ENCODE data around the gene HPS1. TPM values are rescaled to one million over a fixed set of nuclear protein-coding genes. Genes with fewer than 3 reads are reported as not detected.

Gene HPS1
- total and polyA plus RNA-seq, 2 donors (not counting 3 experiments of a cell fraction or from before 2014, with no cell fraction given): 60.7 to 67.5 TPM

DNA sequence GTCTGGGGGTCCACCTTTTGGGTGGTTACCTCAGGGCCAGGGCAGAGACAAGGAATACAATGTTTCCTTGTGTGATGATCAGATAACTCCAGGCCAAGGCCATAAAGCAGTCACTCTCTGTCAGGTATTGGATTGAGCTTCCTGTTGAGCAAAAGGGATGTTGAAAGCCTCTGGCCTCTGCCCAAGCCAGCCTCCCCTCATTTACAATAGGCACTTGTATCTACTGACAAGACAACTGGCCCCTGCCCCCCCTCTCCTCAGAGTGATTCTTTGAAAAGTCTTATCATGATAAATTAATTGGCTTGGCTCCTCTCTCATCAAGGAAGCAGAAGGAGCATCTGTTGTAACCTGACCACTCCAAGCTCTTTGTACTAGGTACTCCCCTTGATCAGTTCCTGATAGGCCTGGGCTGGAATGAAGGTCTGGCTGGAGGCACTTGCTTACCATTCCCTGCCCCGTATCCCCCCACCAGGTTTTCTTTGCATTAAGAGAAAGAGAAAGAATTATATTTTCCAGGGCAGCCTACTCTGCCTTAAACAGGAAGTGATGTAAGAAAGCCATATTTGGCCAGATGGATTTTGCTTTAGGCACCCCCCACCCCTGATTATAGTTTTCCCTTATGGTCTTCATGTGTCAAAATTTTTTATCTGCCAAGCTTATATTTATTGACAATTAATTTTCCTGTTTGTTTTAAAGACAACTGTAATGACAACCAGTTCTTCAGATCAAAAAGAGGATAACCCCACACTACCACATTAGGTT is 42.1 kb upstream of the HPS1 start:
- BruUV-seq (replicated peaks): no TSS peak
- FAIRE-seq: no peak
- intact Hi-C loops (cut with micrococcal nuclease): no loop called here

DNA sequence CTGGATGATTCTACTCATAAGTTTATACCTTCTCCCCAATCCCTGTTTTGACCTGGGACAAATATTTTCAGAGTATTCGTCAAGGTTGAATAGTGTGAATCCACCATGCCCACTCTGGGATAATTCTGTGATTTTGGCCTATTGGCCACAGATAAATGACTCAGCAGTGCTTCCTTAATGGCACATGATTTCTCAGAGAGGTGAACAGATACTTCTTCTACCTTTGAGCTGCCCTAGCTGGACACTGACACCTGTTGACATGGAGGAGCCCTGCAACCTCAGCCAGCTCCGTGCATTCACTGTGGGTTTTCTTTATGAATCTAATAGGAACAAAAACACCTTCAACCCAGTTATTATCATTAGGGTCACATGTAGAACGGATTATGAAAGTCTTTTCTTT is 40.9 kb upstream of the HPS1 start:
- intact Hi-C loops (cut with micrococcal nuclease) (no loop called here), dilution Hi-C loops (cut with MboI; ENCODE audit: extremely low pct_ligation_motif_present, low sequenced_read_pairs) (no loop called here)
- CTCF ChIA-PET: interaction anchor here (0.9 kb wide), 1 partner anchor 23 kb away, joined by 3 read pairs; no protein-coding TSS in a partner anchor
- Histone ChIP-seq H3K79me2 (ENCODE audit: control insufficient read depth, insufficient read depth, low read length) (no peaks in the 10 kb centered on the region), H3K4me3 (replicated peaks in 1 of 3; ENCODE audit: insufficient read depth in 1 of 3, low read depth in 1 of 3, low read length in 3 of 3) (no peak overlapping the region), H2AFZ (ENCODE audit: low read depth, low read length) (no peak overlapping the region), H3K9ac (replicated peaks; ENCODE audit: extremely low read depth, insufficient read depth, low read length) (no peak overlapping the region), H3K36me3 (ENCODE audit: control insufficient read depth in 2 of 2, extremely low read depth in 1 of 2, insufficient read depth in 2 of 2, low read length in 2 of 2) (no peaks in the 10 kb centered on the region), H3K27me3 (ENCODE audit: control insufficient read depth in 2 of 2, insufficient read depth in 2 of 2, low read length in 2 of 2) (no peaks in the 10 kb centered on the region), H3K9me1 (replicated peaks; ENCODE audit: control insufficient read depth, extremely low read depth, insufficient read depth, low read length) (no peaks in the 10 kb centered on the region), H3K27ac (ENCODE audit: insufficient read depth, low read depth, low read length) (no peak overlapping the region), H3K9me3 (replicated peaks; ENCODE audit: control insufficient read depth, insufficient read depth, low read length) (no peaks in the 10 kb centered on the region), H3K4me1 (ENCODE audit: control insufficient read depth, extremely low read depth, insufficient read depth, low read length) (no peaks in the 10 kb centered on the region), H4K20me1 (replicated peaks; ENCODE audit: control insufficient read depth, extremely low read depth, insufficient read depth, low read length) (no peaks in the 10 kb centered on the region), H3K4me2 (ENCODE audit: insufficient read depth, low read length) (no peak overlapping the region)
- no TSS peak for BruUV-seq (replicated peaks)
- no peak for TF ChIP-seq JUN (IDR thresholded peaks at IDR 0.05; ENCODE audit: borderline replicate concordance, insufficient read depth, insufficient read length, low read depth)
- TF ChIP-seq, protein P1, sequence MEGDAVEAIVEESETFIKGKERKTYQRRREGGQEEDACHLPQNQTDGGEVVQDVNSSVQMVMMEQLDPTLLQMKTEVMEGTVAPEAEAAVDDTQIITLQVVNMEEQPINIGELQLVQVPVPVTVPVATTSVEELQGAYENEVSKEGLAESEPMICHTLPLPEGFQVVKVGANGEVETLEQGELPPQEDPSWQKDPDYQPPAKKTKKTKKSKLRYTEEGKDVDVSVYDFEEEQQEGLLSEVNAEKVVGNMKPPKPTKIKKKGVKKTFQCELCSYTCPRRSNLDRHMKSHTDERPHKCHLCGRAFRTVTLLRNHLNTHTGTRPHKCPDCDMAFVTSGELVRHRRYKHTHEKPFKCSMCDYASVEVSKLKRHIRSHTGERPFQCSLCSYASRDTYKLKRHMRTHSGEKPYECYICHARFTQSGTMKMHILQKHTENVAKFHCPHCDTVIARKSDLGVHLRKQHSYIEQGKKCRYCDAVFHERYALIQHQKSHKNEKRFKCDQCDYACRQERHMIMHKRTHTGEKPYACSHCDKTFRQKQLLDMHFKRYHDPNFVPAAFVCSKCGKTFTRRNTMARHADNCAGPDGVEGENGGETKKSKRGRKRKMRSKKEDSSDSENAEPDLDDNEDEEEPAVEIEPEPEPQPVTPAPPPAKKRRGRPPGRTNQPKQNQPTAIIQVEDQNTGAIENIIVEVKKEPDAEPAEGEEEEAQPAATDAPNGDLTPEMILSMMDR (IDR thresholded peaks at IDR 0.05; ENCODE audit: extremely low read depth in 1 of 2, insufficient read depth in 1 of 2, low read depth in 1 of 2, low read length in 2 of 2): no peak
- TF ChIP-seq POLR2AphosphoS5 (IDR thresholded peaks at IDR 0.05; ENCODE audit: insufficient read depth, low read depth, low read length): no peak
- TF ChIP-seq POLR2A (IDR thresholded peaks at IDR 0.05; ENCODE audit: low read depth, low read length): no peak
- TF ChIP-seq EZH2 (IDR thresholded peaks at IDR 0.05; ENCODE audit: borderline replicate concordance, low read depth, low read length, severe bottlenecking): no peak
- TF ChIP-seq FOS (IDR thresholded peaks at IDR 0.05; ENCODE audit: borderline replicate concordance, insufficient read depth, low read length): no peak
- TF ChIP-seq, protein P2, sequence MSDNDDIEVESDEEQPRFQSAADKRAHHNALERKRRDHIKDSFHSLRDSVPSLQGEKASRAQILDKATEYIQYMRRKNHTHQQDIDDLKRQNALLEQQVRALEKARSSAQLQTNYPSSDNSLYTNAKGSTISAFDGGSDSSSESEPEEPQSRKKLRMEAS (IDR thresholded peaks at IDR 0.05; ENCODE audit: insufficient read depth, insufficient read length): no peak
- no peak for FAIRE-seq
- POLR2A ChIA-PET: no interaction called here
- DNase-seq (ENCODE audit: low read depth, low spot score): no peak

More for the DNA sequence above, 42.1 kb upstream of the HPS1 start:
- Histone ChIP-seq H3K27ac (ENCODE audit: insufficient read depth, low read depth, low read length) (no peak overlapping the region), H3K27me3 (ENCODE audit: control insufficient read depth in 2 of 2, insufficient read depth in 2 of 2, low read length in 2 of 2) (no peaks in the 10 kb centered on the region), H4K20me1 (replicated peaks; ENCODE audit: control insufficient read depth, extremely low read depth, insufficient read depth, low read length) (no peaks in the 10 kb centered on the region), H3K4me2 (ENCODE audit: insufficient read depth, low read length) (no peak overlapping the region), H3K4me1 (ENCODE audit: control insufficient read depth, extremely low read depth, insufficient read depth, low read length) (no peaks in the 10 kb centered on the region), H2AFZ (ENCODE audit: low read depth, low read length) (no peak overlapping the region), H3K9ac (replicated peaks; ENCODE audit: extremely low read depth, insufficient read depth, low read length) (no peak overlapping the region), H3K79me2 (ENCODE audit: control insufficient read depth, insufficient read depth, low read length) (no peaks in the 10 kb centered on the region), H3K4me3 (replicated peaks in 1 of 3; ENCODE audit: insufficient read depth in 1 of 3, low read depth in 1 of 3, low read length in 3 of 3) (no peak overlapping the region), H3K9me3 (replicated peaks; ENCODE audit: control insufficient read depth, insufficient read depth, low read length) (no peaks in the 10 kb centered on the region), H3K9me1 (replicated peaks; ENCODE audit: control insufficient read depth, extremely low read depth, insufficient read depth, low read length) (no peaks in the 10 kb centered on the region), H3K36me3 (ENCODE audit: control insufficient read depth in 2 of 2, extremely low read depth in 1 of 2, insufficient read depth in 2 of 2, low read length in 2 of 2) (no peaks in the 10 kb centered on the region)
- no peak for TF ChIP-seq POLR2A (IDR thresholded peaks at IDR 0.05; ENCODE audit: low read depth, low read length)
- no peak for TF ChIP-seq FOS (IDR thresholded peaks at IDR 0.05; ENCODE audit: borderline replicate concordance, insufficient read depth, low read length)
- no peak for TF ChIP-seq GATA2 (IDR thresholded peaks at IDR 0.05; ENCODE audit: insufficient read depth, insufficient read length, low read depth, low read length)
- no peak for TF ChIP-seq POLR2AphosphoS5 (IDR thresholded peaks at IDR 0.05; ENCODE audit: insufficient read depth, low read depth, low read length)
- no peak for TF ChIP-seq MYC (IDR thresholded peaks at IDR 0.05; ENCODE audit: low read depth, low read length)
- dilution Hi-C loops (cut with MboI; ENCODE audit: extremely low pct_ligation_motif_present, low sequenced_read_pairs): no loop called here
- ChIA-PET CTCF (interaction anchor here (1.6 kb wide), 1 partner anchor 22 kb away, joined by 9 read pairs; no protein-coding TSS in a partner anchor), POLR2A (no interaction called here)
- no peak for DNase-seq (ENCODE audit: low read depth, low spot score)

Data from endothelial cell of umbilical vein (primary cell).